Measurements from ENCODE around the gene TMEM200B. TPM values are rescaled to one million over a fixed set of nuclear protein-coding genes. Genes with fewer than 3 reads are reported as not detected.
"Not testable (repeated sequence)": the region's sequence is repeated elsewhere in the genome, so short reads cannot be mapped to it uniquely, and the experiment has no call there.

The TMEM200B gene
- total and polyA plus RNA-seq, 11 donors: 0.83 to 3.5 (median 1.5) TPM

DNA sequence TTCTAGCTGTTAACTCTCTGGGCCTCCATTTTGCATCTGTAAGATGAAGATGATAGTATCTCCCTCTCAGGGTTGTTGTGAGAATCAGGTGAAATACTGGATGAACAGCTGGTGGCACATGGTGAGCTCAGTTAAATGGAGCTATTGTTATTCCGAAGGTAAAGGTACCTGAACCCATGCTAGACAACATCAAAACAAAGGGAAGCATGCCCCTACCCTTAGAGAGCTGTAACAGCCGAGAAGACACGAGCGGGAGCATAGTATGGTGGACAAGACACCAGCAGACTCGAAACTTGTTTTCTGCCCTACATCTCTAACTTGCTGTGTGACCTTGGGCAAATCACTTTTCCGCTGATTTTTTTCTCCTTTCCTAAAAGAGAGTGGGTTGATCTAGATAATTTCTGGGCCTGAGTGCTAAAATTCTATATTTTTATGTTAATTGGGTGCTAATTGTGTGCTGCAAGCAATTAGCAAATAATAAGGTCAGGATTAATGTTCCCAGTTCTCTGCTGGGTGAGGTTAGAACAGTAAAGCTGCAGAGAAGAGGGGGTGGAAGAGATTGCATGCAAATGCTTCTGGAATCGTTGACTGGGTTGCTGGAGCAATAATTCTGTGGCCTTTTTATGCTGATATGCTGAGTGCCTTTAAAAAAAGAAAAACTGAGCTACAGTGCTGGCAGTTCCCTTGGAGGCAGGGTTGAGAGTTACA lies 10.8 kb downstream of the TMEM200B start:
- intact Hi-C loops (cut with DNase I): no loop called here
- Histone ChIP-seq H3K9me3 (no peaks in the 10 kb centered on the region), H3K4me1 (no peaks in the 10 kb centered on the region), H3K27me3 (no peaks in the 10 kb centered on the region), H3K36me3 (peaks cover 0 to 81% (median 28%) of the 10 kb centered on the region in 9 donors), H3K27ac (no peak overlapping the region), H3K4me3 (no peak overlapping the region)
- TF ChIP-seq, protein P1, sequence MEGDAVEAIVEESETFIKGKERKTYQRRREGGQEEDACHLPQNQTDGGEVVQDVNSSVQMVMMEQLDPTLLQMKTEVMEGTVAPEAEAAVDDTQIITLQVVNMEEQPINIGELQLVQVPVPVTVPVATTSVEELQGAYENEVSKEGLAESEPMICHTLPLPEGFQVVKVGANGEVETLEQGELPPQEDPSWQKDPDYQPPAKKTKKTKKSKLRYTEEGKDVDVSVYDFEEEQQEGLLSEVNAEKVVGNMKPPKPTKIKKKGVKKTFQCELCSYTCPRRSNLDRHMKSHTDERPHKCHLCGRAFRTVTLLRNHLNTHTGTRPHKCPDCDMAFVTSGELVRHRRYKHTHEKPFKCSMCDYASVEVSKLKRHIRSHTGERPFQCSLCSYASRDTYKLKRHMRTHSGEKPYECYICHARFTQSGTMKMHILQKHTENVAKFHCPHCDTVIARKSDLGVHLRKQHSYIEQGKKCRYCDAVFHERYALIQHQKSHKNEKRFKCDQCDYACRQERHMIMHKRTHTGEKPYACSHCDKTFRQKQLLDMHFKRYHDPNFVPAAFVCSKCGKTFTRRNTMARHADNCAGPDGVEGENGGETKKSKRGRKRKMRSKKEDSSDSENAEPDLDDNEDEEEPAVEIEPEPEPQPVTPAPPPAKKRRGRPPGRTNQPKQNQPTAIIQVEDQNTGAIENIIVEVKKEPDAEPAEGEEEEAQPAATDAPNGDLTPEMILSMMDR (IDR thresholded peaks at IDR 0.05): no peak
- TF ChIP-seq POLR2A (IDR thresholded peaks at IDR 0.05): no peak
- WGBS, 4 donors: 82 to 87% (median 87%) methylated on average over 7 of the region's 7 CpGs
- ATAC-seq: no peak
- DNase-seq: no peak

DNA sequence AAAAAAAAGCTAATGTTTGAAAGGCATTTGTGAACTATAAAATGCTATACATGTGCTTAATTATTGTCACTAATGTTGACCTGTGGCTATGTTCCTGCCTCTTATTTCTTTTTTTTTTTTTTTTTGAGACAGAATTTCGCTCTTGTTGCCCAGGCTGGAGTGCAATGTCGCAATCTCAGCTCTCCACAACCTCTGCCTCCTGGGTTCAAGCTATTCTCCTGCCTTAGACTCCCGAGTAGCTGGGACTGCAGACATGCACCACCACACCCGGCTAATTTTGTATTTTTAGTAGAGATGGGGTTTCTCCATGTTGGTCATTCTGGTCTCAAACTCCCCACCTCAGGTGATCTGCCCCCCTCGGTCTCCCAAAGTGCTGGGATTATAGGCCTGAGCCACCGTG lies 15.7 kb downstream of the TMEM200B start:
- 96 to 99% (median 97%) methylated on average over 6 of the region's 6 CpGs for WGBS, 4 donors
- H3K4me3 ChIP-seq; ATAC-seq; H3K4me1 ChIP-seq; DNase-seq; H3K9me3 ChIP-seq; H3K27me3 ChIP-seq; H3K27ac ChIP-seq; intact Hi-C loops (cut with DNase I): not testable (repeated sequence)
- peaks cover 0 to 54% (median 18%) of the 10 kb centered on the region in 9 donors for H3K36me3 ChIP-seq

DNA sequence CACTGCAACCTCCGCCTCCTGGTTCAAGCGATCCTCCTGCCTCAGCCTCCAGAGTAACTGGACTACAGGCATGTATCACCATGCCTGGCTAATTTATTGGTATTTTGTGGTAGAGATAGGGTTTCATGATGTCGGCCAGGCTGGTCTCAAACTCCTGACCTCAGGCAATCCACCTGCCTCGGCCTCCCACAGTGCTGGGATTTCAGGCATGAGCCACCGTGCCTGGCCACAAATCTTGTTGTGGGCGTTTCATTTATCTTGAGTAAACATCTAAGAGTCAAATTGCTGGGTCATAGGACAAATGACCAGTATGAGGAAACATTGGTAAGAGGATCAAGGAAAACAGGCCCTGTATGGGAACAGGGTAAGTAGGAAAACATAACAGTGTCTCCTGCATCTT lies 17.9 kb downstream of the TMEM200B start:
- no peak for TF ChIP-seq POLR2A (IDR thresholded peaks at IDR 0.05)
- TF ChIP-seq, protein P1 (IDR thresholded peaks at IDR 0.05): no peak
- no peaks in the 10 kb centered on the region for H3K4me1 ChIP-seq
- no peak for DNase-seq
- peaks cover 0 to 45% (median 10%) of the 10 kb centered on the region in 9 donors for H3K36me3 ChIP-seq
- H3K9me3 ChIP-seq: no peaks in the 10 kb centered on the region
- no peak overlapping the region for H3K4me3 ChIP-seq
- no peaks in the 10 kb centered on the region for H3K27me3 ChIP-seq
- H3K27ac ChIP-seq: no peak overlapping the region
- no peak for ATAC-seq
- intact Hi-C loops (cut with DNase I): no loop called here
- 93 to 96% (median 95%) methylated on average over 6 of the region's 6 CpGs for WGBS, 4 donors

DNA sequence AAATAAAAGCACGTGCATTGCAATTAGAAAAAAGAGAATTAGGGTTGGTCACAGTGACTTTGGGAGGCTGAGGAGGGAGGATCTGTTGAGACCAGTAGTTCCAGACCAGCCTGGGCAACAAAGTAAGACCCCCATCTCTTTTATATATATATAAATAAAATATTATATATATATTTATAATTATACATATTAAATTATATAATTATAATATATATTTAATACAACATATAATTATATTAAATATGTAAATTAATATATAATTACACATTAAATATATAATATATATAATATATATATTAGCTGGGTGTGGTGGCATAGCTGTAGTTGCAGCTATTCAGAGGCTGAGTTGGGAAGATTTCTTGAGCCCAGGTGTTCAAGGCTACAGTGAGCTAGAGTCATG lies 23.2 kb downstream of the TMEM200B start:
- intact Hi-C loops (cut with DNase I): no loop called here

More for the DNA sequence above, 23.2 kb downstream of the TMEM200B start:
- Histone ChIP-seq H3K27ac (no peak overlapping the region), H3K9me3 (no peaks in the 10 kb centered on the region), H3K4me3 (no peak overlapping the region), H3K4me1 (no peaks in the 10 kb centered on the region), H3K36me3 (peaks cover 0 to 41% (median 3%) of the 10 kb centered on the region in 9 donors), H3K27me3 (no peaks in the 10 kb centered on the region)
- TF ChIP-seq, protein P1 (IDR thresholded peaks at IDR 0.05): no peak
- no peak for TF ChIP-seq POLR2A (IDR thresholded peaks at IDR 0.05)
- ATAC-seq (no peak), DNase-seq (no peak)
- 94 to 97% (median 95%) methylated on average over 1 of the region's 1 CpG for WGBS, 4 donors

All from heart left ventricle (tissue), 16 donors.